Prostate gland (tissue), 2 donors: ENCODE measurements around the gene CDKL5. TPM values are rescaled to one million over a fixed set of nuclear protein-coding genes. Genes with fewer than 3 reads are reported as not detected.

Experiments used
- DNase-seq: peaks from one replicate; pipeline ENCODE4 v3.0.0-alpha.2; 2019; ENCODE audit warnings: low spot score
- H3K27ac ChIP-seq, 2 donors: fragments of 200-600 bp; sonication (generic); 2 replicates each; pipeline ENCODE4 v1.5.1; 2017 to 2019
- H3K27me3 ChIP-seq: fragments of 200-600 bp; sonication (generic); replicated peaks from 2 replicates; pipeline ENCODE4 v1.5.1; 2019; ENCODE audit not compliant: insufficient read depth
- H3K36me3 ChIP-seq, 2 donors: fragments of 200-600 bp; sonication (generic); 1 replicate in 1 of 2; 2 replicates in 1 of 2; pipeline versions ENCODE4 v1.5.1 to v1.8.1; 2017 to 2019
- H3K4me1 ChIP-seq: fragments of 200-600 bp; sonication (generic); replicated peaks from 2 replicates; pipeline ENCODE4 v1.5.1; 2019
- H3K4me3 ChIP-seq, 2 donors: fragments of 200-600 bp; sonication (generic); 2 replicates each; pipeline ENCODE4 v1.5.1; 2017 to 2019
- H3K9me3 ChIP-seq: fragments of 200-600 bp; sonication (generic); 2 replicates; pipeline ENCODE4 v1.5.1; 2017
- POLR2A ChIP-seq: fragments of 450-650 bp; IDR thresholded peaks from one replicate; pipeline ENCODE4 v1.6.1; 2016; ENCODE audit warnings: antibody characterized with exemption, mild to moderate bottlenecking
- POLR2AphosphoS5 ChIP-seq: sonication (generic); formaldehyde crosslinking; IDR thresholded peaks from one replicate; pipeline ENCODE4 v1.6.1; 2017; ENCODE audit warnings: antibody characterized with exemption
- WGBS: methylation state at CpG from one replicate; pipeline ENCODE4 v1.1.5; 2018; 5-methylcytosine and 5-hydroxymethylcytosine counted together
- intact Hi-C: fragments of 100-400 bp; cut with DNase I; formaldehyde crosslinking; loops from one replicate; pipeline ENCODE4 v1.14.2; 2022
- total RNA-seq, 2 donors: library from RNA; depleted of rRNA; stranded (reverse); fragments of >200 nt; gene quantifications; one replicate each; pipeline ENCODE4 v1.1.0, GENCODE V29; 2016
- TF ChIP-seq, protein P1 (sequence below), 4 experiments: fragments of 200-600 bp in 2 of 4; fragments of 450-650 bp in 2 of 4; sonication (generic) in 2 of 4; IDR thresholded peaks; 1 replicate in 3 of 4; 2 replicates in 1 of 4; pipeline ENCODE4 v1.5.1; 2016 to 2019; ENCODE audit warnings: antibody characterized with exemption in 4 of 4, mild to moderate bottlenecking in 2 of 4, moderate library complexity in 2 of 4

The CDKL5 gene
- total RNA-seq = 10 to 100 TPM; 14.5 to 18.8 TPM

DNA sequence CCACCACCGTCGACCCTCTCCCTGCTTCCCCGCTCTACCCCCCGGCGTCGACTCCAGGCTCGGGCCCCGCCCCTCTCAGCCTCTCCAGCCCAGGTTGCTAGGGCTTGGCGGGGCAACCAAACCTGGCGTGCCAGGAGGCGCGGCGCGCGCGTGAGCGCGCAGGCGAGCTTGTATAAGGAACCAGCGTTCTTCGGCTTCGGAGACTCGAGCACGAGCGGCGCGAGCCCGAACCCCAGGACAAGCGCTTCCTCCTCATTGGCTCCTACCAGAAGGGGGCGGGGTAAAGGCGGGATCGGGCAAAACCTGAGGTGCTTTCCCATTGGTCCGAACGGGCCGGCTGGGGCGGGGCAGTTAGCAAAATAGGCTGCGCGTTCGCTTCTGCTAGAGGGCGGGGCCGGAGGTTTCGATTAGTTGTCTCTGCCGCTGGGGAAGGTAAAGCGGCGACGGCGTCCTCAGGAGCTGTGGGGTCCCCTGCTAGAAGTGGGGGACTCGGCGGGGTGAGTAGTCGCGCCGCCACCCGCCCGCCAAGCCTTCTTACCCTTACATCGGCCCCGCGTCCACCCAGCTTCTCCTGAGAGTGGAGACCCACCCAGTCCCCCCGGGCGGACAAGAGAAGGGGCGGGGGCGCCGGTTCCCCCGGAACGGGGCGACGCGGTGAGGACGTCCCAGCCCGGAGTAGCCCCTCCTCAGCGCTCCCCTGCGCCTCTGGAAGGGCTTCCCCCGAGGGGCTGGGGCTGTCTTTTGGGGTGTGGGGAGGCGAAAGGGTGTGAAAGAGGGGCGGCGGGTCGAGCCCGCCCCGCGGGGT is at the start of gene CDKL5:
Gene CDKL5 (plus strand): TSS at position 410 of the 805 bp plus-strand sequence. CDS start 81,489 bp downstream, outside the sequence.
- H3K4me1 ChIP-seq = no peaks in the 10 kb centered on the region
- peak within 1 kb of the TSS; percentile 85 to 88 for H3K27ac ChIP-seq
- intact Hi-C loops = loop anchor here (10.0 kb wide), 2 partner anchors 249 to 469 kb away; partner anchors contain the start of gene RS1
- DNase-seq = peak; percentile 97
- H3K36me3 ChIP-seq = no peaks in the 10 kb centered on the region
- WGBS = 0% methylated on average over 30 of the region's 79 CpGs
- H3K27me3 ChIP-seq = no peaks in the 10 kb centered on the region
- TF ChIP-seq POLR2AphosphoS5 (peak; percentile 89), POLR2A (peak; percentile 88)
- TF ChIP-seq, protein P1, sequence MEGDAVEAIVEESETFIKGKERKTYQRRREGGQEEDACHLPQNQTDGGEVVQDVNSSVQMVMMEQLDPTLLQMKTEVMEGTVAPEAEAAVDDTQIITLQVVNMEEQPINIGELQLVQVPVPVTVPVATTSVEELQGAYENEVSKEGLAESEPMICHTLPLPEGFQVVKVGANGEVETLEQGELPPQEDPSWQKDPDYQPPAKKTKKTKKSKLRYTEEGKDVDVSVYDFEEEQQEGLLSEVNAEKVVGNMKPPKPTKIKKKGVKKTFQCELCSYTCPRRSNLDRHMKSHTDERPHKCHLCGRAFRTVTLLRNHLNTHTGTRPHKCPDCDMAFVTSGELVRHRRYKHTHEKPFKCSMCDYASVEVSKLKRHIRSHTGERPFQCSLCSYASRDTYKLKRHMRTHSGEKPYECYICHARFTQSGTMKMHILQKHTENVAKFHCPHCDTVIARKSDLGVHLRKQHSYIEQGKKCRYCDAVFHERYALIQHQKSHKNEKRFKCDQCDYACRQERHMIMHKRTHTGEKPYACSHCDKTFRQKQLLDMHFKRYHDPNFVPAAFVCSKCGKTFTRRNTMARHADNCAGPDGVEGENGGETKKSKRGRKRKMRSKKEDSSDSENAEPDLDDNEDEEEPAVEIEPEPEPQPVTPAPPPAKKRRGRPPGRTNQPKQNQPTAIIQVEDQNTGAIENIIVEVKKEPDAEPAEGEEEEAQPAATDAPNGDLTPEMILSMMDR (IDR thresholded peaks at IDR 0.05) = peak in 2 of 4 experiments; percentile 11 to 28
- H3K4me3 ChIP-seq = peak within 1 kb of the TSS; percentile 70 to 75
- no peaks in the 10 kb centered on the region for H3K9me3 ChIP-seq

DNA sequence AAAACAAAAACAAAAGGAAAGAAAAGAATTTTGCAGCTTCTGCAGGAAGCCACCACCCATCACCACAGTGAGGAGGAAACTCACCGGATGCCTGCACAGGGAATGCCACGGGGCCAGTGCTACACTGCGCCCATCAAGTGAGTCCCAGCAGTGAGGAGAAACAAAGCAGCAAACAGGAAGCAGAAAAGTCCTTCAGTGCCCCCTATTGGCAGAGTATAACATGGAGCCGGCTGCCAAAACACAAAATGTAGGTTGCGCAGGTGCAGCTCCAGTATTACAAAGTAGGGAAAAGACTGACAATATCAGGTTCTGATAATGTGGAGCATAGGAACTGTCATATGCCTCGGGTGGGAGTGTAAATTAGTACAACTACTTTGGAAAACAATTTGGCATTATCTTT is 47.6 kb upstream of the CDKL5 start:
- WGBS = 28% methylated on average over 5 of the region's 6 CpGs
- DNase-seq = no peak
- intact Hi-C loops = no loop called here

DNA sequence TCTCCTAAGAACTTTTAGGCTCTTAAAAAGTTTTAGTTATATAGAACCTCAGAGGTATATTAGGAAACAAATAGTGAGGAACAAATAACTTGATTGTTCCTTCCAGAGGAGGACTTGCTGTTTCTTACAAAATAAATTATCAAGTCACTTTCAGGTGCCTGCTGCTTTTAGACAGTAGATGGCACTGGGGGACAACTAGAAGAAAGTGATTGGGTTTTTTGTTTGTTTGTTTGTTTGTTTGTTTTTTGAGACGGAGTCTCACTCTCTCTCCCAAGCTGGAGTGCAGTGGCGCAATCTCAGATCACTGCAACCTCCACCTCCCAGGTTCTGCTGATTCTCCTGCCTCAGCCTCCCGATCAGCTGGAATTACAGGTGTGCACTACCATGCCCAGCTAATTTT is 35.4 kb upstream of the CDKL5 start:
- WGBS = 64% methylated on average over 3 of the region's 3 CpGs
- intact Hi-C loops = loop anchor here (5.0 kb wide), 2 partner anchors 507 to 942 kb away; no protein-coding TSS in a partner anchor
- no peak for DNase-seq
- H3K9me3 ChIP-seq = no peaks in the 10 kb centered on the region
- TF ChIP-seq, protein P1 (IDR thresholded peaks at IDR 0.05) = no peak
- TF ChIP-seq POLR2A (no peak), POLR2AphosphoS5 (no peak)
- H3K27me3 ChIP-seq = no peaks in the 10 kb centered on the region
- H3K27ac ChIP-seq = no peak overlapping the region
- no peaks in the 10 kb centered on the region for H3K4me1 ChIP-seq
- H3K4me3 ChIP-seq = no peak overlapping the region
- no peaks in the 10 kb centered on the region for H3K36me3 ChIP-seq

More for the DNA sequence above, 47.6 kb upstream of the CDKL5 start:
- Histone ChIP-seq H3K27me3 (no peaks in the 10 kb centered on the region), H3K4me1 (no peaks in the 10 kb centered on the region), H3K36me3 (no peaks in the 10 kb centered on the region), H3K27ac (no peak overlapping the region), H3K4me3 (no peak overlapping the region), H3K9me3 (no peaks in the 10 kb centered on the region)
- no peak for TF ChIP-seq POLR2AphosphoS5
- TF ChIP-seq, protein P1 (IDR thresholded peaks at IDR 0.05) = peak in 1 of 4 experiments; percentile 8

DNA sequence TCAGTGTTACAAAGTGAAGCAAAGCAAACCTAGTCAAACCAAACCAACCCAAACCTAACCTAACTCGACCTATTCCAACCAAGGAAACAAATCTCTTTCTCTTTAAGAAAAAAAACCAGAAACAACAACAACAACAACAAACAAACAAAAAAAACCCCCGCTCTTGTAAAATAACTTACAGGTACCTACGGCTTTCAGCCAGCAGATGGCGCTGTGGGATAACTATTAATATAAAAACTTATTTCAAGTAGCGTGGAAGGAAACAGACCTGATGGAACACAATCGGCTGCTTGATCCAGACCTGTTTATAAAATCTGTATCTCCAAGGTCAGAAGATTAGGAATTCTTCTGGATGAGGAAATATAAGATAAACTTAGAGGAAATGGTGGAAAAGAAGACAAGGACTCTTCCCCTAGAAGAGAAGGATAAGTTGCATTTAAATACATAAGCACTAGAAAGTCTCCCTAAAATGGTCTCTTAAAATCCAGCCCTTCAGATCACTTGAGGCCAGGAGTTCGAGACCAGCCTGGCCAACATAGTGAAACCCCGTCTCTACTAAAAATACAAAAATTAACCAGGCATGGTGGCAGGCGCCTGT is 34.4 kb upstream of the CDKL5 start:
- DNase-seq = peak; percentile 53
- Histone ChIP-seq H3K4me1 (no peaks in the 10 kb centered on the region), H3K36me3 (no peaks in the 10 kb centered on the region), H3K9me3 (no peaks in the 10 kb centered on the region), H3K4me3 (no peak overlapping the region), H3K27me3 (no peaks in the 10 kb centered on the region), H3K27ac (no peak overlapping the region)
- WGBS = 26% methylated on average over 9 of the region's 9 CpGs
- peak; percentile 12 for TF ChIP-seq POLR2AphosphoS5
- TF ChIP-seq, protein P1 (IDR thresholded peaks at IDR 0.05) = peak; percentile 54 to 73 (median 65)
- no peak for TF ChIP-seq POLR2A
- intact Hi-C loops = loop anchor here (5.0 kb wide), 2 partner anchors 506 to 941 kb away; no protein-coding TSS in a partner anchor
